Right ventricle myocardium inferior (tissue), 1 donor: Measurements from ENCODE around the gene MGAT4C. TPM values are rescaled to one million over a fixed set of nuclear protein-coding genes. Genes with fewer than 3 reads are reported as not detected.

Experiments
- ATAC-seq: fragments of 200-7000 bp; cut with Tn5 transposase; one replicate; pipeline ENCODE4 v1.9.1; 2020; ENCODE audit warnings: mild to moderate bottlenecking, moderate library complexity
- DNase-seq: peaks from one replicate; pipeline ENCODE4 v3.0.0; 2021; ENCODE audit errors: missing footprints
- intact Hi-C: fragments of 100-400 bp; cut with DNase I; formaldehyde crosslinking; loops from one replicate; pipeline ENCODE4 v1.11.0; 2022
- total RNA-seq: library from RNA; stranded (reverse); fragmentation: NEBNext Ultra II Directional; extraction: Animal tissue kit (Norgen Biotek cat#: 25700); gene quantifications from one replicate; pipeline ENCODE4 v1.2.1, GENCODE V29; 2021
- donor health status: DM: no; HTN: yes; CAD: no; lungs with severe emphysema.

Gene MGAT4C
- total RNA-seq, 1 donor from 2014 or later: 4.4 TPM

DNA sequence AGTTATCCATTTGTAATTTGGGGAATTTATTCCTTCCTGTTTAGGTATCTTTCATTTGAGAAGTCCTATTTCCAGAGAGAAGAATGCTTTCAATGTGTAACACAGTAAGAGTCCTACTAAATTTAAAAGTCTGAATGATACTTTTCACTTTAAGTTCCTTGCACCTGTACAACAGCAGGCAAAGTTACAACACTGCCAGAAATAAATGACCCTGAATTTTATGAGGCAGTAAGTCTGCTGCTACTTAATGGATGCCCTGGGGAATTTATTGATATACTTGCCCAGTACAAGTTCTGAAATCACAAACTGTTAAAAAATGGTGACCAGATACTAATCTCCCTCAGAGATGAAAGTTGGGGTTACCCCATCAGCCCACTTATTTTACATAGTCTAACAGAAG lies 329.0 kb downstream of the MGAT4C start:
- DNase-seq: no peak
- intact Hi-C loops: no loop called here

DNA sequence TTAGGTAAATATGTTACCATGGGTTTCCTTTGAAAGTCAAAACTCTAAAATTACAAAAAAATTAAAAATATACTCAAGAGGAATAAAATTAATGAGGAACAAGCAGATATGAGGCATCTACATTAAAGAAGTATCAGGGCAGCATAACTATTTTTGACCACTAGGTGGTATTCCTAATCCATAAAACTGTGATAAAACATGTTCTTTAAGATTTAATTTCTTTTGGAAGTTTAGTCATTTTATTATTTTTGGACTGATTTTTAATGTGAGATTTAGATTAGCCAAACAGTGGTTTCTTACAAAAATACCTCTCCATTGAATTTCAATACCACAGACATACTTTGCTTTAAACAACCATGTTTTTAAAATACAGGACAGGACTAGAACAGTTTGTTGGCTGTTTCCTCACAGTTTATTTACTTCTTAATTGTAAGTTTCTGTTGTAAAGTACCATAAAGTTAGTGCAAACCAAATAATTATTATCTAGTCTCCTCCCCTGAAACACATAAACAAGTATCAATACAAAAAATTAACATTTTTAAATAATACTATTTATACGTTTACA lies 332.3 kb downstream of the MGAT4C start:
- no peak for ATAC-seq
- intact Hi-C loops: loop anchor here (5.0 kb wide), 1 partner anchor 457 kb away; no protein-coding TSS in a partner anchor
- DNase-seq: no peak

More for the DNA sequence above, 329.0 kb downstream of the MGAT4C start:
- ATAC-seq: no peak

DNA sequence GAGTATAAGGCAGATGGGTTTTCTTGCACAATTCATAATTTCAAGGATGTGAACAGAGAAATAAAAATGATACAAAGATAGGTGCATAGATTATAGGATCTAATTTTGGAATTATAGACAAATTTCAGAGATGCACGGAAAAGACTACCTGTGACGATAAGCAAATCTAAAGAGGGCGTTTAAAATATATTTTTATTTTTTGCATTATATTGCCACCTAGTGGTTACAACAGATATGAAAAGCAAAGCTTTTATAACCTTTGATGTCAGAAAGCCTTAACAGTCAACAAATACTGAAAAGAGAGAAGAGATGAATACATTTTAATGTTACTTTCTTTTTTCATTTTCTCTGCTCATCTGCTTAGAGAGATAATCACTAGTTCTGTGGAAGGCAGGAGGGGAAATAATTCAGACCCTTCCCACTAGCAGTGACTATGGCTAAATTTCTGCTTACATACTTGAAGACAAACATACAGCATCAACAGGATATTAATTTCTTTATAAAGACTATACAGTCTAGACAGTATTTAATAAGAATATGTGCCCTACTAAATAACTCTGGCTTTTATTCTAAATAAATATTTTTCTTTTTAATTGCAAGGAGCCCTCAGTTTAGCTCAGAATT lies 335.8 kb downstream of the MGAT4C start:
- ATAC-seq: no peak
- intact Hi-C loops: loop anchor here (5.0 kb wide), 1 partner anchor 453 kb away; no protein-coding TSS in a partner anchor
- no peak for DNase-seq
